DOHH2 (cell line): ENCODE measurements around the gene EN1.

Source experiments
- H3F3A ChIP-seq: fragments of 200-600 bp; sonication (generic), shearing (Covaris generic); 2 replicates; pipeline ENCODE4 v1.6.0; 2016; ENCODE audit warnings: antibody characterized with exemption, mild to moderate bottlenecking; ENCODE audit not compliant: control insufficient read depth, insufficient read depth
- H3K27ac ChIP-seq: fragments of 200-600 bp; sonication (generic); 2 replicates; pipeline ENCODE4 v1.5.1; 2014; ENCODE audit warnings: low read depth, mild to moderate bottlenecking, low read length, moderate library complexity
- H3K27me3 ChIP-seq: fragments of 200-600 bp; sonication (generic); 2 replicates; pipeline ENCODE4 v1.6.1; 2014; ENCODE audit warnings: mild to moderate bottlenecking, low read length, mixed read lengths; ENCODE audit not compliant: control insufficient read depth
- H3K36me3 ChIP-seq: fragments of 200-600 bp; sonication (generic); 2 replicates; pipeline ENCODE4 v1.6.1; 2014; ENCODE audit warnings: mild to moderate bottlenecking, low read length, moderate library complexity, mixed read lengths; ENCODE audit not compliant: control insufficient read depth
- H3K4me1 ChIP-seq: fragments of 200-600 bp; sonication (generic); 2 replicates; pipeline ENCODE4 v1.6.1; 2014; ENCODE audit warnings: mild to moderate bottlenecking, low read length, mixed read lengths; ENCODE audit not compliant: control insufficient read depth
- H3K4me2 ChIP-seq: fragments of 200-600 bp; sonication (generic); 2 replicates; pipeline ENCODE4 v1.6.0; 2014; ENCODE audit warnings: mild to moderate bottlenecking, low read length, moderate library complexity
- H3K4me3 ChIP-seq: fragments of 200-600 bp; sonication (generic); 2 replicates; pipeline ENCODE4 v1.5.1; 2014; ENCODE audit warnings: mild to moderate bottlenecking, low read length, mixed read lengths
- H3K79me2 ChIP-seq: fragments of 200-600 bp; sonication (generic); 2 replicates; pipeline ENCODE4 v1.6.1; 2014; ENCODE audit warnings: mild to moderate bottlenecking, low read length, mixed read lengths; ENCODE audit not compliant: control insufficient read depth
- H3K9me2 ChIP-seq: fragments of 200-600 bp; sonication (generic); replicated peaks from 2 replicates; pipeline ENCODE4 v1.6.1; 2014; ENCODE audit warnings: mild to moderate bottlenecking, low read length, mixed read lengths; ENCODE audit not compliant: control insufficient read depth
- H3K9me3 ChIP-seq: fragments of 200-600 bp; sonication (generic); 2 replicates; pipeline ENCODE4 v1.6.1; 2014; ENCODE audit warnings: antibody characterized with exemption, low read length, mixed read lengths; ENCODE audit not compliant: control insufficient read depth, insufficient read depth
- H4K20me1 ChIP-seq: fragments of 200-600 bp; sonication (generic); 2 replicates; pipeline ENCODE4 v1.6.0; 2014; ENCODE audit warnings: low read depth, mild to moderate bottlenecking, antibody characterized with exemption, low read length, moderate library complexity; ENCODE audit not compliant: control insufficient read depth, insufficient read depth
- EZH2phosphoT487 ChIP-seq: fragments of 200-600 bp; sonication (generic); IDR thresholded peaks from 2 replicates; pipeline ENCODE4 v1.6.1; 2017; ENCODE audit warnings: borderline replicate concordance, mild to moderate bottlenecking, antibody characterized with exemption, low read length, moderate library complexity, mixed read lengths
- TF ChIP-seq, protein P1 (sequence below): fragments of 200-600 bp; sonication (generic); IDR thresholded peaks from one replicate; pipeline ENCODE4 v1.5.1; 2014; ENCODE audit warnings: antibody characterized with exemption, mild to moderate bottlenecking, low read depth, low read length; ENCODE audit not compliant: poor library complexity, severe bottlenecking

EN1 gene

DNA sequence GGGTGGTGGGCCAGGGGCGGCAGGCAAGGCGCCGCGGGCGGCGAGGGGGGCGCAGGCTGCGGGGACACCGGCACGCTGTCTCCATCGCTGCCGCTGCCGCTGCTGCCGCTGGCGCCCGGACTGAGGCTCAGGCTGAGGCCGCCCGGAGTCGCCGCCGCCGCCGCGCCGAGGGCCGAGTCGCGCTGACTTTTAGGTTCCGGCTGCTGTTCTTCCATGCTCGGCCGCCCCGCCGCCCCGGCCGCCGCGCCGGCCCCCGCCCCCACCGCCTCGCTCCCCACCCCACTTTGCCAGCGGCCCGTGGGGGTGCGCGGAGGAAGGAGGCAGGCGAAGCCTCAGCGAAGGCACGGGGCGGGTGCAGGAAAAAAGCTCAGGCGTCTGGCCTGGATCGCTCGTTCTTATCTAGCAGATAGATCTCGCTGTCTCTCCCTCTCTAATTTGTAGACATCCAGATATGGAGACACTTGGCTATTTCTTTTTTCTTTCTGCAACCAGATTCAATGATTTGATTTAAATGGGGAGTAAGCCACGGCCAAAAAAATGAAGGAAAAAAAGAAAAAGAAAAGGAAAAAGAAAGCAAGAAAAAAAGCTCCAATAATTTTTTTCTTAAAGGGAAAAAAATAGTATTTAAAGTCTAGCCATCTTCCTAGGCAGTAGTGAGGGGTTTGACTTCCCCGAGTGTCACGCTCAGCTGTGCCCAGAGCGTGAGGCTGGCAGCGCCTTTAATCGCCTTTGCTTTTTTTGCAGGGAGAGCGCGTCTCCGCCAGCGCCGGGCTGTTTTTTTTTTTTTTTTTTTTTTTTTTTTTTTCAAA, at the start of gene EN1:
Gene EN1, minus strand, starts transcription at position 696 of the 809 bp plus-strand sequence. Its CDS starts 481 bp downstream, at position 215.
- H3K79me2 ChIP-seq, result no peaks in the 10 kb centered on the region
- H3K4me2 ChIP-seq, result no peak within 1 kb of the TSS
- no peaks in the 10 kb centered on the region for H3K9me3 ChIP-seq
- H3K4me1 ChIP-seq, result no peaks in the 10 kb centered on the region
- TF ChIP-seq, protein P1, sequence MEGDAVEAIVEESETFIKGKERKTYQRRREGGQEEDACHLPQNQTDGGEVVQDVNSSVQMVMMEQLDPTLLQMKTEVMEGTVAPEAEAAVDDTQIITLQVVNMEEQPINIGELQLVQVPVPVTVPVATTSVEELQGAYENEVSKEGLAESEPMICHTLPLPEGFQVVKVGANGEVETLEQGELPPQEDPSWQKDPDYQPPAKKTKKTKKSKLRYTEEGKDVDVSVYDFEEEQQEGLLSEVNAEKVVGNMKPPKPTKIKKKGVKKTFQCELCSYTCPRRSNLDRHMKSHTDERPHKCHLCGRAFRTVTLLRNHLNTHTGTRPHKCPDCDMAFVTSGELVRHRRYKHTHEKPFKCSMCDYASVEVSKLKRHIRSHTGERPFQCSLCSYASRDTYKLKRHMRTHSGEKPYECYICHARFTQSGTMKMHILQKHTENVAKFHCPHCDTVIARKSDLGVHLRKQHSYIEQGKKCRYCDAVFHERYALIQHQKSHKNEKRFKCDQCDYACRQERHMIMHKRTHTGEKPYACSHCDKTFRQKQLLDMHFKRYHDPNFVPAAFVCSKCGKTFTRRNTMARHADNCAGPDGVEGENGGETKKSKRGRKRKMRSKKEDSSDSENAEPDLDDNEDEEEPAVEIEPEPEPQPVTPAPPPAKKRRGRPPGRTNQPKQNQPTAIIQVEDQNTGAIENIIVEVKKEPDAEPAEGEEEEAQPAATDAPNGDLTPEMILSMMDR, result no peak
- no peak for TF ChIP-seq EZH2phosphoT487
- H3K36me3 ChIP-seq, result no peaks in the 10 kb centered on the region
- no peaks in the 10 kb centered on the region for H4K20me1 ChIP-seq
- no peaks in the 10 kb centered on the region for H3K9me2 ChIP-seq
- H3K4me3 ChIP-seq, result no peak within 1 kb of the TSS
- no peak within 1 kb of the TSS for H3K27ac ChIP-seq
- H3K27me3 ChIP-seq, result no peaks in the 10 kb centered on the region
- no peaks in the 10 kb centered on the region for H3F3A ChIP-seq

DNA sequence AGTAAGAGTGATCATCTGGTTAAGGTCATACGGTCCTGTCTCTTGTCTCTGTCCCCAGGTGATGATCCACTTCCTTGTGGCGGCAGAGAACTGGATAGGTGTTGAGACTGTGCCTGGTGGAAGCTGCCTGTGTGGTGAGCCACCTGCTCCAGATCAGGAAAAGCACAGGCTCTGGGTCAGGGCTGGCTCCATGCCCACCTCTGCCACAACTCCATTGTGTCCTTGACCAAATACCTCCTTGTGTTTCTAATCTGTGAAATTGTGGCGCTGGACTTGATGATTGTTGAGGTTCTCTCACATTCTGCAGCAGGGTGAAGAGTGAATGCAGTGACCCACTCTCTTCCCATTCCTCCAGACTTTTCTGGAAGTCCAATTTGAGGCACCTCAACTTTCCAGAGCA, 45.7 kb upstream of the EN1 start:
- H4K20me1 ChIP-seq, result no peaks in the 10 kb centered on the region
- TF ChIP-seq EZH2phosphoT487, result no peak
- no peaks in the 10 kb centered on the region for H3K79me2 ChIP-seq
- H3F3A ChIP-seq, result no peaks in the 10 kb centered on the region
- H3K36me3 ChIP-seq, result no peaks in the 10 kb centered on the region
- H3K4me1 ChIP-seq, result no peaks in the 10 kb centered on the region
- no peak overlapping the region for H3K27ac ChIP-seq
- no peaks in the 10 kb centered on the region for H3K9me2 ChIP-seq
- no peak overlapping the region for H3K4me2 ChIP-seq
- no peak overlapping the region for H3K4me3 ChIP-seq
- no peaks in the 10 kb centered on the region for H3K9me3 ChIP-seq
- 0 out of 2 replicates have a peak, but pooled peaks cover 2% of the 10 kb centered on the region for H3K27me3 ChIP-seq

DNA sequence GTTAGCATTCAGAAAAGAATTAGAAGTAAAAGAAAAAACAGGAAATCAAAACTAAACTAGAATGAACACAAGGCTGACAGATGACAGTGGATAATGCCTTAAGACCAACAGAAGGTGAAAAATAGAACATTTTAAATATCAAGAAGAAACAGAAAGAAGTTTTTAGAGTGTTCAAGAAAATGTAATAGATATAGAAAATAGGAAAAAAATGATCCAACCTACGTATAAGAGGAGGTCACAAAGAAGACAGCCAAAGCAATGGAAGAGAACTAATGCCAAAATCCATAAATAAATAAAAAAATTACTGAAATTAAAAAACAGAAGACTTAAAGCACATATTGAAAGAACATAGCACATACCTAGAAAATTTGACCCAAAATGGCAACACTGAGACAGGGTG, 42.5 kb upstream of the EN1 start:
- H3K9me3 ChIP-seq, result no peaks in the 10 kb centered on the region
- H4K20me1 ChIP-seq, result no peaks in the 10 kb centered on the region
- H3K4me3 ChIP-seq, result no peak overlapping the region
- H3K36me3 ChIP-seq, result no peaks in the 10 kb centered on the region
- no peak overlapping the region for H3K4me2 ChIP-seq
- no peaks in the 10 kb centered on the region for H3F3A ChIP-seq
- H3K4me1 ChIP-seq, result no peaks in the 10 kb centered on the region
- TF ChIP-seq EZH2phosphoT487, result no peak
- TF ChIP-seq, protein P1, result no peak
- no peaks in the 10 kb centered on the region for H3K9me2 ChIP-seq
- no peaks in the 10 kb centered on the region for H3K79me2 ChIP-seq
- 0 out of 2 replicates have a peak, but pooled peaks cover 2% of the 10 kb centered on the region for H3K27me3 ChIP-seq
- H3K27ac ChIP-seq, result no peak overlapping the region

DNA sequence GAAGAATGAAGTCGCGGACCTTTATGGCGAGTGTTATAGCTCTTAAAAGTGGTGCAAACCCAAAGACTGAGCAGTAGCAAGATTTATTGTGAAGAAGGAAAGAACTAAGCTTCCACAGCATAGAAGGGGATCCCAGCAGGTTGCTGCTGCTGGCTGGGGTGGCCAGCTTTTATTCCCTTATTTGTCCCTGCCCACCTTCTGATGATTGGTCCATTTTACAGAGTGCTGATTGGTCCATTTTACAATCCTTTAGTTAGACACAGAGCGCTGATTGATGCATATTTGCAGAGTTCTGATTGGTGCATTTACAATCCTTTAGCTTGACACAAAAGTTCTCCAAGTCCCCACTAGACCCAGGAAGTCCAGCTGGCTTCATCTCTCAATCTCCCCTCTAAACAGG, 36.3 kb upstream of the EN1 start:
- Histone ChIP-seq H3K4me2 (no peak overlapping the region), H3F3A (no peaks in the 10 kb centered on the region), H3K4me3 (no peak overlapping the region), H3K27ac (no peak overlapping the region), H3K36me3 (no peaks in the 10 kb centered on the region), H4K20me1 (no peaks in the 10 kb centered on the region; the same call in 1 of the 2 replicates), H3K9me2 (no peaks in the 10 kb centered on the region), H3K79me2 (no peaks in the 10 kb centered on the region), H3K27me3 (peaks cover 4% of the 10 kb centered on the region; the same call in 1 of the 2 replicates), H3K9me3 (no peaks in the 10 kb centered on the region), H3K4me1 (peaks cover 12% of the 10 kb centered on the region)
- TF ChIP-seq, protein P1, result no peak
- no peak for TF ChIP-seq EZH2phosphoT487
